NB4 (cell line): ENCODE data around the gene ROBO1.

Source experiments
- MAX ChIP-seq: IDR thresholded peaks from 2 replicates; pipeline ENCODE4 v1.6.1; 2011; ENCODE audit warnings: low read depth, low read length
- MYC ChIP-seq: IDR thresholded peaks from 2 replicates; pipeline ENCODE4 v1.6.1; 2011; ENCODE audit warnings: low read depth, low read length

GRCh38 chr3:79810581-79810980, 42.8 kb upstream of the ROBO1 start:
- TF ChIP-seq MAX (no peak), MYC (no peak)
